ENCODE data around the gene TAF4B.

- no peak for TF ChIP-seq USF1 (IDR thresholded peaks at IDR 0.05; ENCODE audit: borderline replicate concordance, low read depth)
- TF ChIP-seq GABPA (IDR thresholded peaks at IDR 0.05; ENCODE audit: low read depth) = no peak
- TF ChIP-seq CTCF (IDR thresholded peaks at IDR 0.05) = no peak
- TF ChIP-seq USF2 (IDR thresholded peaks at IDR 0.05; ENCODE audit: borderline replicate concordance, low read depth, low read length) = no peak
- no peak for TF ChIP-seq SMC3 (IDR thresholded peaks at IDR 0.05; ENCODE audit: low read depth, low read length)
Observed at GRCh38 chr18:26205318-26205717, 20.9 kb upstream of the TAF4B start.

Measured in SK-N-SH (cell line).